H1 (cell line): ENCODE measurements around the gene SOX6. TPM values are rescaled to one million over a fixed set of nuclear protein-coding genes. Genes with fewer than 3 reads are reported as not detected.
A peak's percentile ranks its signal among the peaks of the same experiment; 100 is the strongest.

ENCODE experiments used
- CTCF ChIA-PET: fragments of 300-600 bp; sonication (Branson Sonifier 250); formaldehyde crosslinking; loops from one replicate; lab custom pipeline; 2021; ENCODE audit not compliant: partially characterized antibody; lab: Charles Lee
- POLR2A ChIA-PET: fragments of 300-600 bp; sonication (Branson Sonifier 250); formaldehyde crosslinking; loops from one replicate; lab custom pipeline; 2021; ENCODE audit warnings: inconsistent platforms; ENCODE audit not compliant: partially characterized antibody; lab: Charles Lee
- DNase-seq, 2 experiments: peaks; one replicate each; pipeline versions ENCODE4 v3.0.0 to v3.0.0-alpha.2; 2010 to 2022; ENCODE audit warnings: low spot score in 2 of 2, low read depth in 1 of 2, mixed read lengths in 1 of 2
- FAIRE-seq: peaks from 2 replicates; lab custom pipeline; 2011; peaks lifted over from hg19 to GRCh38; lab: Jason Lieb, UNC
- H2AFZ ChIP-seq: 2 replicates; pipeline ENCODE4 v1.8.1; 2012; ENCODE audit warnings: low read length, inconsistent platforms
- H2AK5ac ChIP-seq: 2 replicates; pipeline ENCODE4 v1.6.1; 2013; ENCODE audit warnings: low read depth, low read length
- H2BK120ac ChIP-seq: replicated peaks from 2 replicates; pipeline ENCODE3; 2013; ENCODE audit warnings: low read depth, low read length, inconsistent platforms
- H2BK12ac ChIP-seq: 2 replicates; pipeline ENCODE4 v1.6.1; 2013; ENCODE audit warnings: low read depth, low read length
- H2BK15ac ChIP-seq: 2 replicates; pipeline ENCODE4 v1.6.1; 2013; ENCODE audit warnings: low read length
- H2BK20ac ChIP-seq: 2 replicates; pipeline ENCODE4 v1.6.1; 2013; ENCODE audit warnings: low read length
- H2BK5ac ChIP-seq: 2 replicates; pipeline ENCODE4 v1.6.1; 2013; ENCODE audit warnings: low read depth, low read length
- H3K14ac ChIP-seq: 2 replicates; pipeline ENCODE4 v1.6.1; 2013; ENCODE audit warnings: inconsistent platforms; ENCODE audit not compliant: insufficient read length
- H3K18ac ChIP-seq: 2 replicates; pipeline ENCODE4 v1.6.1; 2013; ENCODE audit warnings: low read length; ENCODE audit errors: extremely low read depth
- H3K23ac ChIP-seq: 2 replicates; pipeline ENCODE4 v1.6.1; 2013; ENCODE audit warnings: inconsistent platforms; ENCODE audit not compliant: insufficient read length
- H3K23me2 ChIP-seq: 2 replicates; pipeline ENCODE4 v1.6.1; 2013; ENCODE audit warnings: low read depth, low read length
- H3K27ac ChIP-seq: 2 replicates; pipeline ENCODE4 v1.6.1; 2011; ENCODE audit warnings: low read depth, low read length, inconsistent platforms
- H3K27me3 ChIP-seq, 4 experiments: replicated peaks in 1 of 4; 1 replicate in 1 of 4; 2 replicates in 3 of 4; pipeline versions ENCODE4 v1.6.1 to v1.8.1; 2011 to 2013; ENCODE audit warnings: low read length in 3 of 4, mild to moderate bottlenecking in 3 of 4, inconsistent platforms in 2 of 4, mixed read lengths in 2 of 4, moderate library complexity in 1 of 4; ENCODE audit not compliant: control insufficient read depth in 3 of 4, insufficient read depth in 3 of 4; ENCODE audit errors: extremely low read depth in 1 of 4
- H3K36me3 ChIP-seq, 4 experiments: 2 replicates each; pipeline versions ENCODE4 v1.6.1 to v1.8.1; 2011 to 2013; ENCODE audit warnings: mild to moderate bottlenecking in 4 of 4, low read length in 3 of 4, moderate library complexity in 2 of 4, control low read depth in 1 of 4, inconsistent platforms in 1 of 4; ENCODE audit not compliant: insufficient read depth in 4 of 4, control insufficient read depth in 2 of 4
- H3K4ac ChIP-seq: replicated peaks from 2 replicates; pipeline ENCODE3; 2013; ENCODE audit warnings: low read length, low read depth, mixed read lengths, inconsistent platforms; ENCODE audit not compliant: insufficient read length
- H3K4me1 ChIP-seq, 4 experiments: replicated peaks in 1 of 4; 1 replicate in 1 of 4; 2 replicates in 3 of 4; pipeline versions ENCODE4 v1.6.1 to v1.8.1; 2011 to 2013; ENCODE audit warnings: low read length in 3 of 4, inconsistent platforms in 2 of 4, mixed read lengths in 1 of 4; ENCODE audit not compliant: insufficient read depth in 4 of 4, control insufficient read depth in 3 of 4
- H3K4me2 ChIP-seq, 2 experiments: 2 replicates each; pipeline versions ENCODE4 v1.6.1 to v1.8.1; 2011 to 2013; ENCODE audit warnings: low read depth in 2 of 2, low read length in 2 of 2, control low read depth in 1 of 2, inconsistent platforms in 1 of 2, mild to moderate bottlenecking in 1 of 2; ENCODE audit not compliant: insufficient read depth in 1 of 2
- H3K4me3 ChIP-seq, 4 experiments: fragments of 200-600, 300-600 bp in 1 of 4; sonication (generic), shearing (Covaris generic), sonication (Bioruptor Twin) in 1 of 4; 2 replicates each; pipeline versions ENCODE4 v1.5.1 to v1.8.1; 2011 to 2016; ENCODE audit warnings: low read length in 4 of 4, low read depth in 3 of 4, control low read depth in 2 of 4, inconsistent platforms in 2 of 4, mild to moderate bottlenecking in 2 of 4, mixed read lengths in 1 of 4, moderate library complexity in 1 of 4; ENCODE audit not compliant: insufficient read depth in 2 of 4; ENCODE audit errors: extremely low read depth in 1 of 4
- H3K56ac ChIP-seq: replicated peaks from 2 replicates; pipeline ENCODE3; 2013; ENCODE audit warnings: low read depth, mild to moderate bottlenecking, mixed read lengths, low read length, inconsistent platforms; ENCODE audit not compliant: insufficient read length
- H3K79me1 ChIP-seq: 2 replicates; pipeline ENCODE4 v1.6.1; 2013; ENCODE audit warnings: low read depth, low read length, control low read depth
- H3K79me2 ChIP-seq, 2 experiments: 2 replicates each; pipeline versions ENCODE4 v1.6.1 to v1.8.1; 2012 to 2013; ENCODE audit warnings: low read length in 2 of 2, mild to moderate bottlenecking in 2 of 2, inconsistent platforms in 1 of 2; ENCODE audit not compliant: insufficient read depth in 2 of 2, control insufficient read depth in 1 of 2
- H3K9ac ChIP-seq, 4 experiments: replicated peaks in 1 of 4; 1 replicate in 1 of 4; 2 replicates in 3 of 4; pipeline versions ENCODE4 v1.6.1 to v1.8.1; 2011 to 2013; ENCODE audit warnings: low read depth in 3 of 4, low read length in 3 of 4, control low read depth in 2 of 4, mild to moderate bottlenecking in 2 of 4, moderate library complexity in 2 of 4, inconsistent platforms in 1 of 4; ENCODE audit errors: extremely low read depth in 1 of 4
- H3K9me3 ChIP-seq, 2 experiments: 2 replicates each; pipeline versions ENCODE4 v1.6.1 to v1.8.1; 2012 to 2013; ENCODE audit warnings: mild to moderate bottlenecking in 2 of 2, moderate library complexity in 2 of 2, control low read depth in 1 of 2, inconsistent platforms in 1 of 2, low read depth in 1 of 2, low read length in 1 of 2, mixed read lengths in 1 of 2; ENCODE audit not compliant: insufficient read depth in 2 of 2
- H4K20me1 ChIP-seq, 2 experiments: replicated peaks in 1 of 2; 2 replicates each; pipeline versions ENCODE3 to v1.8.1; 2011 to 2013; ENCODE audit warnings: inconsistent platforms in 2 of 2, low read length in 2 of 2, mild to moderate bottlenecking in 1 of 2; ENCODE audit not compliant: insufficient read depth in 2 of 2, control insufficient read depth in 1 of 2
- H4K5ac ChIP-seq: 2 replicates; pipeline ENCODE4 v1.6.1; 2013; ENCODE audit warnings: low read length, low read depth, mixed read lengths, inconsistent platforms; ENCODE audit not compliant: insufficient read length
- H4K8ac ChIP-seq: 2 replicates; pipeline ENCODE4 v1.8.0; 2013; ENCODE audit warnings: mild to moderate bottlenecking, moderate library complexity, low read length, inconsistent platforms; ENCODE audit not compliant: insufficient read depth; ENCODE audit errors: extremely low read depth
- H4K91ac ChIP-seq: replicated peaks from 2 replicates; pipeline ENCODE3; 2013; ENCODE audit warnings: low read length, mixed read lengths, inconsistent platforms; ENCODE audit not compliant: insufficient read length
- CHD2 ChIP-seq: IDR thresholded peaks from 2 replicates; pipeline ENCODE4 v1.6.1; 2012; ENCODE audit warnings: low read length, improper control_type of control experiment
- WGBS, 2 experiments: shearing (Covaris generic) in 1 of 2; methylation state at CpG; one replicate each; pipeline versions ENCODE4 v1.1.6 to v1.1.7; 2013 to 2015; ENCODE audit warnings: low lambda C conversion rate in 2 of 2, mixed read lengths in 2 of 2, inconsistent platforms in 1 of 2, low coverage in 1 of 2, missing lambda C conversion rate in 1 of 2; ENCODE audit not compliant: insufficient replicate concordance in 2 of 2, insufficient coverage in 1 of 2, insufficient read length in 1 of 2; ENCODE audit errors: extremely low coverage in 1 of 2, missing lambda C conversion rate in 1 of 2; 5-methylcytosine and 5-hydroxymethylcytosine counted together
- polyA plus RNA-seq, 7 experiments: library from polyadenylated mRNA; depleted of rRNA in 3 of 7; stranded (reverse) in 5 of 7; unstranded in 2 of 7; fragments of >200 nt in 5 of 7; fragments of 200-250 nt in 2 of 7; gene quantifications; 1 replicate in 5 of 7; 2 replicates in 1 of 7; 4 replicates in 1 of 7; pipeline versions ENCODE4 v1.2.1 to v1.2.3, GENCODE V29; 2011 to 2013; ENCODE audit warnings: missing spikeins in 2 of 7, mixed read lengths in 2 of 7
- total RNA-seq: library from RNA; stranded (reverse); fragmentation: NEBNext Ultra II Directional; extraction: Animal tissue kit (Norgen Biotek cat#: 25700); gene quantifications from 2 replicates; pipeline ENCODE4 v1.2.1, GENCODE V29; 2021

The SOX6 gene
- total and polyA plus RNA-seq, 2 of the 8 experiments (the other 6 are each of a cell fraction or from before 2014, with no cell fraction given) = 0.09 TPM; not detected in 1

GRCh38 chr11:16287630-16288280 lies 68.6 kb downstream of the SOX6 start:
- Histone ChIP-seq H2AK5ac (no peak overlapping the region), H3K9ac (no peak overlapping the region), H3K4me2 (0 out of 4 replicates have a peak overlapping the region, but pooled peaks of 1 of the 2 experiments have one; percentile 18), H4K5ac (no peak overlapping the region), H2BK20ac (no peak overlapping the region), H3K9me3 (no peaks in the 10 kb centered on the region), H3K23ac (no peak overlapping the region), H3K79me1 (no peaks in the 10 kb centered on the region), H4K8ac (no peak overlapping the region), H2BK15ac (no peak overlapping the region), H2BK5ac (no peak overlapping the region), H4K91ac (no peak overlapping the region), H3K56ac (no peak overlapping the region), H3K23me2 (no peaks in the 10 kb centered on the region; the same call in 1 of the 2 replicates), H3K4ac (no peak overlapping the region), H2AFZ (no peak overlapping the region), H4K20me1 (no peaks in the 10 kb centered on the region), H3K4me1 (peaks cover 0 to 2% (median 0%) of the 10 kb centered on the region in 4 experiments; a peak in 1 of 7 replicates), H3K4me3 (no peak overlapping the region), H3K27me3 (no peaks in the 10 kb centered on the region), H3K27ac (no peak overlapping the region), H3K18ac (no peak overlapping the region), H3K79me2 (no peaks in the 10 kb centered on the region), H2BK120ac (no peak overlapping the region), H2BK12ac (no peak overlapping the region), H3K36me3 (no peaks in the 10 kb centered on the region), H3K14ac (no peak overlapping the region)
- WGBS, 2 experiments = 62% methylated on average over 3 of the region's 3 CpGs; no CpG with 5 or more reads in 1 of the 2 experiments
- TF ChIP-seq CHD2 = no peak
- DNase-seq (no peak), FAIRE-seq (no peak)
- ChIA-PET CTCF (interaction anchor here (0.9 to 1.2 kb wide), 3 partner anchors 9 to 298 kb away, joined by 3 read pairs; no protein-coding TSS in a partner anchor), POLR2A (no interaction called here)
